GM18873 (cell line): ENCODE measurements around the gene RBM47.

ENCODE experiments used
- ATAC-seq: cut with Tn5 transposase; IDR thresholded peaks from one replicate; pipeline ENCODE4 v1.9.1; 2021; ENCODE audit warnings: mild to moderate bottlenecking, moderate library complexity, moderate number of reproducible peaks; ENCODE audit not compliant: unreplicated experiment, low FRiP score

The RBM47 gene

DNA sequence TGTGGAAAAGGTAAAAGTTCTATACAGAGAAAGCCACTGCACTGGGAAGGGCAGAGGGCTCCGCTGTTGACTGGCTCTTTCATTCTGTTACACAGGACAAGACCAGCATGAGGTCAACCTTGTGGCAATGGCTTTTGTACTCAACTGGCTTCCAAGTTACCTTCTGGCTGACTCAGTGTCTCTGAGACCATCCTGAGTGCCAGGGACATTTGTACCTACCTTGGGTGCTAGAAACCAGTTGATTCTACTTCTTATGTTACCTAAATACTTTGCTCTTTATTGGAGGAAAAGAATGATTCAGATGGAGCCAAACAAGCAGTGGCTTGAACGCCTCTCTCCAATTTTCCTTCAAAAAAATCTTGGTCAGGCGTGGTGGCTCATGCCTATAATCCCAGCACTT, 123.2 kb downstream of the RBM47 start:
- ATAC-seq: no peak

GRCh38 chr4:40506066-40506465, 123.6 kb downstream of the RBM47 start:
- no peak for ATAC-seq

GRCh38 chr4:40502934-40503333, 126.7 kb downstream of the RBM47 start:
- no peak for ATAC-seq

GRCh38 chr4:40502220-40502619, 127.4 kb downstream of the RBM47 start:
- ATAC-seq: no peak

DNA sequence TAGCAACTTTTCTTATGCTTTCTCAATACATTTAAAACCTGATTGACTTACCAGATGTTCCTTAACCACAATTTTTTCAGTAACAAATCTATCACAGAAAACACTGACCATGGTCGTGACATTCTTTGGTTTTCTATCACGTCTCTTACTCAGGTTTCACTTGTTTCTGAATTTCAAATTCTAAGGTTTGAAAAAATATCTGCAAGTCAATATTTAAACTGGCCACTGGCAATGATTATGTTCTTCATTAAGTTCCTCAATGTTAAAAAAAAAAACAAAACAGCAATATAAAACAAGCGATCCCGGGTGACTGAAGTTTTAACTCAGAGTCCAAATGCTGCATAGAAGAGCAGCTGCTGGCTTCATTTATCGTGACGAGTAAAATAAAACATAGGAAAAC, 128.9 kb downstream of the RBM47 start:
- no peak for ATAC-seq

- ATAC-seq: no peak
These were observed 136.5 kb downstream of the RBM47 start for GRCh38 chr4:40493160-40493559.

- ATAC-seq: no peak
These were observed 137.0 kb downstream of the RBM47 start for GRCh38 chr4:40492691-40493090.

GRCh38 chr4:40490481-40490880, 139.2 kb downstream of the RBM47 start:
- ATAC-seq: no peak

DNA sequence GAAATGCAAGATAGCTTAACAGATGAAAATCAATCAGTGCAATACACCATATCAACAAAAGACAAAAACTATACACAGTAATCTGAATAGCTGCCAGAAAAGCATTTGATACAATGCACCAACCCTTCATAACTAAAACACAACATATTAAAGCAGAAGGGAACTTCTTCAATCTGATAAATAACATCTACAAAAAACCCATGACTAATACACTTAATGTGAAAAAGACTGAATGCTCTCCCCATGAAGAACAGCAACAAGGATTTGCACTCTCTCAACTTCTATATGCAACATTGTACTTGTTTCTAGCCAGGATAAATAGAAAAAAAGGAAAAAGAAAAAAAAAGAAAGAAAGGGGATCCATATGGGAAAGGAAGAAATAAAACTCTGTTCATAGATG, 139.7 kb downstream of the RBM47 start:
- no peak for ATAC-seq

DNA sequence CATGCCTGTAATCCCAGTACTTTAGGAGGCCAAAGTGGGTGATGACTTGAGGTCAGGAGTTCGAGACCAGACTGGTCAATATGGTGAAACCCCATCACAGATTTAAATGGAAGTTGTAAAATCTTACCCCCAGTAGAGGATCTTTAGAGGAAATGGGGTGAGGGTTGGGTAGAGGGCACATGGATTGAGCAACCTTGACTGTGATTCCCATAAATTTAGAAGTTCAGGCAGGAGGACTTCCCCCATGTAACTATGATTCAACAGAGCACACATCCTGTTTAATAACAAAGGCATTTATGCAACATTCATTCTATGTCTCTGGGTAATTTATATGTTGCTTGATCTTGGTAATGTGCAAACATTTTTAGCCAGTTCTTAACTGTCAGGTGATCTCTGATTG, 143.1 kb downstream of the RBM47 start:
- ATAC-seq: no peak

GRCh38 chr4:40484346-40485090, 145.1 kb downstream of the RBM47 start:
- no peak for ATAC-seq

DNA sequence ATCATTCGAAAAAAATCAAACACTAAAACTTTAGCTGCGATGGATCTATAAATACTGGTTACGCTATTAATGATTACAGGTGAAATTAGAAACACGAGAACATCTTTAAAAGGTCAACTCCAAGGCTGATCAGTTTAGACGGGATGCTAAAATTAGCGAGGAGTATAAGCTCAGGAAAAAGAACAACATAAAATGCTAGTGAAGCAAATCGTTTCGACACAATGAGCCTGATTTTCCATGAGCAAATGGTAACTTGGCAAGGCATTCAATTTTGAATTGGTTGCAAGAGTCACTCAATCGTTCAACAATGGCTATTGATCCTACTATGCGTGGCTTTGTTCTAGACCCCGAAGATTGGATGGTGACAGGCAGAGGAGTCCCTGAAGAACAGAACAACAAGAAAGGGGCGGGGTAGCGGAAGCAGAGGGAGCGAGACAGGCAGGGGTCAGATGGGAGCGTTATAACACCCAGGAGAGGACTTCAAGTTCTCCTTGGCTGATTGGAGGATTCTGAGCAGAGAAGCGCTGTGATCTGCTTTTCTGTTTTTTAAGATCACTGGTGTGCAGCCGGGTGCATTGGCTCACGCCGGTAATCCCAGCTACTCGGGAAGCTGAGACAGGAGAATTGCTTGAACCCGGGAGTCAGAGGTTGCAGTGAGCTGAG, 146.5 kb downstream of the RBM47 start:
- no peak for ATAC-seq

DNA sequence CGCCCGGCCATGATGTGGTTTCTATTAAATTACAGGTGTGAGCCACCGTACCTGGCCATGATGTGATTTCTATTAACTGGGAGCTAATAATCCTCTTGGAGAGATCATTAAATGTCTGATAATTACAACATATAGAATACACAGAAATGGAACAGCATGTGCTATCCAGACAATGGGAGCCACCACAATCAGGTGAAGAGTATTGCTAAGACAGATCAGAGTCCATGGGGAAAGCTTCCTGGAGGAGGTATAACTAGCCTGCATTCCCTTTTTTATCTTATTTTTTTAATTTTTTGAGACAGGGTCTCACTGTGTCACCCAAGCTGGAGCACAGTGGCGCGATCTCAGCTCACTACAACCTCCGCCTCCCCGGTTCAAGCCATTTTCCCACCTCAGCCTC, 147.7 kb downstream of the RBM47 start:
- ATAC-seq: no peak

GRCh38 chr4:40480291-40480690, 149.4 kb downstream of the RBM47 start:
- no peak for ATAC-seq

DNA sequence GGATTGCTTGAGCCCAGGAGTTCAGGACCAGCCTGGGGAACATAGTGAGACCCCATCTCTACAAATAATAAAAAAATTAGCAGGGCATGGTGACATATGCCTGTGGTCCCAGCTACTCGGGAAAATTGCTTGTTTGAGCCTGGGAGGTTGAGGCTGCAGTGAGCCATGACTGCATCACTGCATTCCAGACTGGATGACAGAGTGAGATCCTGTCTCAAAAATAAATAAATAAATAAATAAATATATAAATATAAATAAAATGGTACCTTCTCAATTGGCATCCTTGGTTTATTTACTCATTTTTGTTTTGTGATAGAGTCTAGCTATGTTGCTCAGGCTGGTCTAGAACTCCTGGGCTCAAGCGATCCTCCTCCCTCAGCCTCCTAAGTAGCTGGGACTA, 150.3 kb downstream of the RBM47 start:
- ATAC-seq: no peak

DNA sequence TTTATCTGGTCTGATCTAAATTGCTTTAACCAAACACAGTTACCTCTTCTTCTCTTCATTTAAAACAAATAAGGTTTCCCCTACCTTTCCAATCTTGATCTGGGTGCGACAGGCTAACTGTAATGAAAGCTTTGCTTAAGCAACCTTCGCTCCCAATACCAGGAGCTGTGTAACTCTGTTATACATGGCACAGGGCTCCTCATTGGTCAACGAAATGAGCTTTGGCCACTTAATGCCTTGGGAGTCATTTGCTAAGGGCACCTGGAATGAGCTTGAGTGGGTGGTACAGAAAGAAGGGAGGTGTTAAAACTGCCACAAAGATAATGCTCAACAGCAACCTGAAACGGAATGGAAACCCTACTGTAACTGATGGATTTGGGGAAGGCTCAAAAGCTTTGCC, 154.1 kb downstream of the RBM47 start:
- no peak for ATAC-seq

- no peak for ATAC-seq
These were observed 155.9 kb downstream of the RBM47 start for GRCh38 chr4:40473578-40474388.

DNA sequence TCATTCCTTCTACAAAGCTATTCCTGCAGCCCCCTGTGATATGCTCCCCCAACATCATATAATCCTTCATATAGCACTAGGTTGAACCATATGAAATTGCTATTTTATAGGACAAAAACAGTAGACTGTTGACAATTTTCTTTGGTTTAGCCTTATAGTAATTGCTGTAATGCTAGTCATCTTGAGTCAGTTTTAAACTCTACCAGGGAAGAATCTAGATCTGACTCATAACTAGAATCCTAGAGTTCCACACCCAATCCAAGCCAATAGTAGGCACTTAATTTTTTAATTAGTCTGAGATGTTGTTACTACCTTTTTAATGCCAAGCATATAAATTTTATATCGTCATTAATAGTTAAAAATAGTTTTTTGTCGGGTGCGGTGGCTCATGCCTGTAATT, 157.7 kb downstream of the RBM47 start:
- ATAC-seq: no peak

- ATAC-seq: no peak
These were observed 162.9 kb downstream of the RBM47 start for GRCh38 chr4:40466789-40467188.

- peak; percentile 74 for ATAC-seq
These were observed 167.3 kb downstream of the RBM47 start for GRCh38 chr4:40462326-40462725.

DNA sequence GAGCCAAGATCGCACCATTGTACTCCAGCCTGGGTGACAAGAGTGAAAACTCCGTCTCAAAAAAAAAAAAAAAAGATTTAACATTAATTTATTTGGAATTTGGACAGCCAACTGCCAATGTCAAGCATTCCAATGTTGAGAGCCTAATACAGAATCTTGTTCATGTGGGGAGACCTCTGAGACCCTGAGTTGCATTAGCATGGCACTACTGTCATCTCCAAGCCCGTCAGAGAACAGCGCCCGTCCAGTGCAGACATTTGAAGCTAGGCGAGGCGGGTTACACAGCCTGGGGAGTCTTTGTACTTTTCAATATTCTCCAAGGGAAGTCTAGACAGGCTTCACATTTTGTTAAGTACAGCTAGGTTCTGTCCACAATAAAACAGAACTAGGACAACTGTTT, 167.8 kb downstream of the RBM47 start:
- ATAC-seq: no peak
